Measurements from ENCODE around the gene TSEN34.
"Not testable (repeated sequence)": the region's sequence is repeated elsewhere in the genome, so short reads cannot be mapped to it uniquely, and the experiment has no call there.

Gene TSEN34

GRCh38 chr19:54221947-54222346, 30.8 kb downstream of the TSEN34 start:
- H3K4me1 ChIP-seq (ENCODE audit: insufficient read depth, low read length); ATAC-seq (ENCODE audit: insufficient read depth, low read depth); H4K20me1 ChIP-seq (ENCODE audit: insufficient read depth, low read length): not testable (repeated sequence)

GRCh38 chr19:54222474-54223276, 31.6 kb downstream of the TSEN34 start, which contains the start of gene LILRB3:
TSS of gene LILRB3 (minus strand) at chr19:54223007. CDS start at chr19:54222976, 31 bp downstream.
- not testable (repeated sequence) for H3K27ac ChIP-seq (ENCODE audit: low read length); H3K79me2 ChIP-seq (ENCODE audit: insufficient read depth, low read length); H3K9me3 ChIP-seq (ENCODE audit: insufficient read depth, low read length, severe bottlenecking); H3K9ac ChIP-seq (ENCODE audit: low read depth, low read length); H2AFZ ChIP-seq (ENCODE audit: low read depth, low read length); H3K4me1 ChIP-seq (ENCODE audit: insufficient read depth, low read length); H3K27me3 ChIP-seq (ENCODE audit: insufficient read depth, low read length, poor library complexity); H3K4me2 ChIP-seq (ENCODE audit: insufficient read depth, low read length); H3K4me3 ChIP-seq (ENCODE audit: low read depth in 1 of 2, low read length in 2 of 2); DNase-seq; H4K20me1 ChIP-seq (ENCODE audit: insufficient read depth, low read length); H3K36me3 ChIP-seq (ENCODE audit: insufficient read depth, low read length)
- ATAC-seq (ENCODE audit: insufficient read depth, low read depth) = 0 out of 3 replicates have a peak, but pooled peaks have one; percentile 24

More at GRCh38 chr19:54221947-54222346, 30.8 kb downstream of the TSEN34 start:
- not testable (repeated sequence) for H3K9ac ChIP-seq (ENCODE audit: low read depth, low read length); H3K4me3 ChIP-seq (ENCODE audit: low read depth in 1 of 2, low read length in 2 of 2); DNase-seq; H3K36me3 ChIP-seq (ENCODE audit: insufficient read depth, low read length); H3K9me3 ChIP-seq (ENCODE audit: insufficient read depth, low read length, severe bottlenecking); H3K4me2 ChIP-seq (ENCODE audit: insufficient read depth, low read length); H2AFZ ChIP-seq (ENCODE audit: low read depth, low read length); H3K79me2 ChIP-seq (ENCODE audit: insufficient read depth, low read length); H3K27me3 ChIP-seq (ENCODE audit: insufficient read depth, low read length, poor library complexity); H3K27ac ChIP-seq (ENCODE audit: low read length)

DNA sequence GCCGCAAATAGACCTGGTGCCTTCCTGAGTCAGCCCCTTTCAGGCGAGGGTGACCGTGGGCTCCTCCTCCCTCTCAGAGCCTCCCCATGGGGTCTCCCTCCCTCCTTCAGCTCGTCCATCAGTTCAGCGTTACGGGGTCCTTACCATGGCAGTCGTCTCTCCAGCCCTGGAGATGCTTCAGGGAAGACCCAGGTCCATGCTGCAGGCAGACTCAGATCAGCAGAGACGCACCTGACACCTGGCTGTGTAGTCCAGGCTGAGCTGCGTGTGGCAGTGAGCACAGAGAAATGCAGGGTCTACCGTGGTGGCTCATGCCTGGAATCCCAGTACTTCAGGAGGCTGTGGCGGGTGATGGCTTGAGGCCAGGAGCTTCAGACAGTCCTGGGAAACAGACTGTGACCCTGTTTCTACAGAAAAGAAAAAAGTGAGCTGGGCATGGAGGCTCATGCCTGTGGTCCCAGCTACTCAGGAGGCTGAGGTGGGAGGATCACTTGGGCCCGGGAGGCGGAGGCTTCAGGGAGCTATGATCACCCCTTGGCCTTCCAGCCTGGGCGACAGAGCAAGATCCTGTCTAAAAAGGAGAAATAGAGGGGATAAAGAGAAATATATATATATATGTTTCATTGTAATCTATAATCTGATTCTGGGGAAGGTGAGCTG, 32.3 kb downstream of the TSEN34 start:
- DNase-seq; H3K4me2 ChIP-seq (ENCODE audit: insufficient read depth, low read length); H3K27me3 ChIP-seq (ENCODE audit: insufficient read depth, low read length, poor library complexity); H3K9me3 ChIP-seq (ENCODE audit: insufficient read depth, low read length, severe bottlenecking); H4K20me1 ChIP-seq (ENCODE audit: insufficient read depth, low read length); H3K36me3 ChIP-seq (ENCODE audit: insufficient read depth, low read length); H3K9ac ChIP-seq (ENCODE audit: low read depth, low read length); H3K4me3 ChIP-seq (ENCODE audit: low read depth in 1 of 2, low read length in 2 of 2); H3K4me1 ChIP-seq (ENCODE audit: insufficient read depth, low read length); H3K27ac ChIP-seq (ENCODE audit: low read length); H2AFZ ChIP-seq (ENCODE audit: low read depth, low read length); H3K79me2 ChIP-seq (ENCODE audit: insufficient read depth, low read length): not testable (repeated sequence)
- ATAC-seq (ENCODE audit: insufficient read depth, low read depth) = peak; percentile 14; the same call in 1 of the 3 replicates

- H3K4me1 ChIP-seq (ENCODE audit: insufficient read depth, low read length); H3K36me3 ChIP-seq (ENCODE audit: insufficient read depth, low read length); H3K9me3 ChIP-seq (ENCODE audit: insufficient read depth, low read length, severe bottlenecking); H4K20me1 ChIP-seq (ENCODE audit: insufficient read depth, low read length); H3K4me2 ChIP-seq (ENCODE audit: insufficient read depth, low read length); H3K27me3 ChIP-seq (ENCODE audit: insufficient read depth, low read length, poor library complexity); H3K27ac ChIP-seq (ENCODE audit: low read length); H3K79me2 ChIP-seq (ENCODE audit: insufficient read depth, low read length); DNase-seq; H3K9ac ChIP-seq (ENCODE audit: low read depth, low read length); H3K4me3 ChIP-seq (ENCODE audit: low read depth in 1 of 2, low read length in 2 of 2); ATAC-seq (ENCODE audit: insufficient read depth, low read depth); H2AFZ ChIP-seq (ENCODE audit: low read depth, low read length): not testable (repeated sequence)
These were observed 32.8 kb downstream of the TSEN34 start for GRCh38 chr19:54223937-54224281.

- not testable (repeated sequence) for H4K20me1 ChIP-seq (ENCODE audit: insufficient read depth, low read length)
These were observed 33.5 kb downstream of the TSEN34 start for GRCh38 chr19:54224619-54225018.

DNA sequence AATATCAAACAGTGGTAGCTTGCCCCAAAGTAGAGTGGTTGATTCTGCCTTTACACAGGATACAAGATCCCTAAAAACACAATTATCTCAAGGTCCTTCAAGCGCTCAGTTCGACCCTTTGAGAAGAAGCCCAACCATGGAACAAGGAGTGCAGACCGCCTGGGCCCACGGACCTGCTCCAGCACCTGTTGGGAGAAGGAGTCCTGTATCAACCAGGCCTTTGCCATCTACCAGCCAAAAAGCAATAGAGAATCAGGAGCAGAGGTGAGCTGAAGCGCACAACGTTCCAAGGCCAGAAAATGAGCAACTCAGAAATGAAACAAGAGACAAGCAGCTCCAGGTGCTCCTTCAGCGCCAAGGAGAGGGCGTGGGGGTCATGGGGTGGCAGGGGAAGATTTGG, 38.0 kb downstream of the TSEN34 start:
- Histone ChIP-seq H3K27ac (ENCODE audit: low read length) (no peak overlapping the region), H3K9ac (ENCODE audit: low read depth, low read length) (no peak overlapping the region), H3K4me1 (ENCODE audit: insufficient read depth, low read length) (no peaks in the 10 kb centered on the region), H3K36me3 (ENCODE audit: insufficient read depth, low read length) (no peaks in the 10 kb centered on the region), H3K79me2 (ENCODE audit: insufficient read depth, low read length) (no peaks in the 10 kb centered on the region), H2AFZ (ENCODE audit: low read depth, low read length) (no peak overlapping the region), H3K27me3 (ENCODE audit: insufficient read depth, low read length, poor library complexity) (no peaks in the 10 kb centered on the region), H3K9me3 (ENCODE audit: insufficient read depth, low read length, severe bottlenecking) (no peaks in the 10 kb centered on the region), H3K4me2 (ENCODE audit: insufficient read depth, low read length) (no peak overlapping the region), H4K20me1 (ENCODE audit: insufficient read depth, low read length) (no peaks in the 10 kb centered on the region), H3K4me3 (ENCODE audit: low read depth in 1 of 2, low read length in 2 of 2) (no peak overlapping the region)
- ATAC-seq (ENCODE audit: insufficient read depth, low read depth) (no peak), DNase-seq (no peak)
- no peak for TF ChIP-seq CTCF (IDR thresholded peaks at IDR 0.05; ENCODE audit: borderline replicate concordance, extremely low read depth, low read length, poor library complexity, severe bottlenecking)
- no peak for TF ChIP-seq EZH2 (IDR thresholded peaks at IDR 0.05; ENCODE audit: borderline replicate concordance, low read depth, low read length, severe bottlenecking)

More at GRCh38 chr19:54224619-54225018, 33.5 kb downstream of the TSEN34 start:
- DNase-seq; H3K4me1 ChIP-seq (ENCODE audit: insufficient read depth, low read length); H3K27ac ChIP-seq (ENCODE audit: low read length); H3K4me3 ChIP-seq (ENCODE audit: low read depth in 1 of 2, low read length in 2 of 2); H3K9ac ChIP-seq (ENCODE audit: low read depth, low read length); H3K4me2 ChIP-seq (ENCODE audit: insufficient read depth, low read length); H3K36me3 ChIP-seq (ENCODE audit: insufficient read depth, low read length); ATAC-seq (ENCODE audit: insufficient read depth, low read depth); H3K27me3 ChIP-seq (ENCODE audit: insufficient read depth, low read length, poor library complexity); H3K9me3 ChIP-seq (ENCODE audit: insufficient read depth, low read length, severe bottlenecking); H2AFZ ChIP-seq (ENCODE audit: low read depth, low read length); H3K79me2 ChIP-seq (ENCODE audit: insufficient read depth, low read length): not testable (repeated sequence)

Data from DND-41 (cell line).